ENCODE results near the gene C20orf204.

The C20orf204 gene

GRCh38 chr20:64070244-64070993 lies 34.4 kb downstream of the C20orf204 start:
- no peak for DNase-seq
- H3K79me2 ChIP-seq (ENCODE audit: control insufficient read depth, insufficient read depth, low read length) = no peaks in the 10 kb centered on the region
- H2BK5ac ChIP-seq (ENCODE audit: low read length) = no peak overlapping the region
- H3K18ac ChIP-seq (ENCODE audit: low read length) = no peak overlapping the region
- H3K27ac ChIP-seq (ENCODE audit: low read depth, low read length) = no peak overlapping the region
- H3K36me3 ChIP-seq (ENCODE audit: control insufficient read depth, insufficient read depth, low read length) = no peaks in the 10 kb centered on the region
- no peak overlapping the region for H4K8ac ChIP-seq (ENCODE audit: low read depth, low read length)
- WGBS (ENCODE audit: extremely low coverage, insufficient coverage, low lambda C conversion rate) = no CpG with 5 or more reads among the region's 31 CpGs
- H3K23ac ChIP-seq (ENCODE audit: low read length) = no peak overlapping the region
- H2BK15ac ChIP-seq (replicated peaks; ENCODE audit: low read depth) = no peak overlapping the region
- H3K27me3 ChIP-seq (ENCODE audit: insufficient read depth, low read length, poor library complexity) = no peaks in the 10 kb centered on the region
- H2BK120ac ChIP-seq (ENCODE audit: low read depth, low read length) = no peak overlapping the region
- no peaks in the 10 kb centered on the region for H3K4me1 ChIP-seq (ENCODE audit: control insufficient read depth, low read depth, low read length)
- H3K9ac ChIP-seq (ENCODE audit: low read length) = no peak overlapping the region
- H3K4me2 ChIP-seq (ENCODE audit: low read length) = no peak overlapping the region
- H3K56ac ChIP-seq (ENCODE audit: low read length) = no peak overlapping the region
- H3K4ac ChIP-seq (ENCODE audit: low read depth, low read length) = no peak overlapping the region
- no peak overlapping the region for H4K5ac ChIP-seq (ENCODE audit: low read length)
- no peak overlapping the region for H2AK5ac ChIP-seq (ENCODE audit: low read length)
- H3K79me1 ChIP-seq (ENCODE audit: low read length) = no peaks in the 10 kb centered on the region
- H3K4me3 ChIP-seq (ENCODE audit: low read length) = no peak overlapping the region

GRCh38 chr20:64071341-64072332 lies 35.7 kb downstream of the C20orf204 start:
- Histone ChIP-seq H3K79me1 (ENCODE audit: low read length) (no peaks in the 10 kb centered on the region), H3K36me3 (ENCODE audit: control insufficient read depth, insufficient read depth, low read length) (no peaks in the 10 kb centered on the region), H3K4ac (ENCODE audit: low read depth, low read length) (no peak overlapping the region), H3K23ac (ENCODE audit: low read length) (no peak overlapping the region), H4K8ac (ENCODE audit: low read depth, low read length) (no peak overlapping the region), H3K4me3 (ENCODE audit: low read length) (no peak overlapping the region), H3K4me2 (ENCODE audit: low read length) (no peak overlapping the region), H2BK15ac (replicated peaks; ENCODE audit: low read depth) (no peak overlapping the region), H3K27me3 (ENCODE audit: insufficient read depth, low read length, poor library complexity) (no peaks in the 10 kb centered on the region), H2BK5ac (ENCODE audit: low read length) (no peak overlapping the region), H4K5ac (ENCODE audit: low read length) (no peak overlapping the region), H2BK120ac (ENCODE audit: low read depth, low read length) (no peak overlapping the region), H3K4me1 (ENCODE audit: control insufficient read depth, low read depth, low read length) (no peaks in the 10 kb centered on the region), H3K56ac (ENCODE audit: low read length) (no peak overlapping the region), H3K79me2 (ENCODE audit: control insufficient read depth, insufficient read depth, low read length) (no peaks in the 10 kb centered on the region), H3K27ac (ENCODE audit: low read depth, low read length) (no peak overlapping the region), H2AK5ac (ENCODE audit: low read length) (no peak overlapping the region), H3K18ac (ENCODE audit: low read length) (no peak overlapping the region), H3K9ac (ENCODE audit: low read length) (no peak overlapping the region)
- DNase-seq = no peak
- WGBS (ENCODE audit: extremely low coverage, insufficient coverage, low lambda C conversion rate) = no CpG with 5 or more reads among the region's 30 CpGs

- no peak overlapping the region for H3K27ac ChIP-seq (ENCODE audit: low read depth, low read length)
- H3K4me3 ChIP-seq (ENCODE audit: low read length) = no peak overlapping the region
- H2BK5ac ChIP-seq (ENCODE audit: low read length) = no peak overlapping the region
- H3K79me2 ChIP-seq (ENCODE audit: control insufficient read depth, insufficient read depth, low read length) = no peaks in the 10 kb centered on the region
- H3K56ac ChIP-seq (ENCODE audit: low read length) = no peak overlapping the region
- H3K4me1 ChIP-seq (ENCODE audit: control insufficient read depth, low read depth, low read length) = no peaks in the 10 kb centered on the region
- no peaks in the 10 kb centered on the region for H3K36me3 ChIP-seq (ENCODE audit: control insufficient read depth, insufficient read depth, low read length)
- no peaks in the 10 kb centered on the region for H3K79me1 ChIP-seq (ENCODE audit: low read length)
- no peak overlapping the region for H2AK5ac ChIP-seq (ENCODE audit: low read length)
- H3K27me3 ChIP-seq (ENCODE audit: insufficient read depth, low read length, poor library complexity) = no peaks in the 10 kb centered on the region
- no peak overlapping the region for H3K4me2 ChIP-seq (ENCODE audit: low read length)
- no peak overlapping the region for H4K5ac ChIP-seq (ENCODE audit: low read length)
- H3K18ac ChIP-seq (ENCODE audit: low read length) = no peak overlapping the region
- no peak overlapping the region for H4K8ac ChIP-seq (ENCODE audit: low read depth, low read length)
- H3K9ac ChIP-seq (ENCODE audit: low read length) = no peak overlapping the region
- no peak overlapping the region for H3K4ac ChIP-seq (ENCODE audit: low read depth, low read length)
- H2BK15ac ChIP-seq (replicated peaks; ENCODE audit: low read depth) = no peak overlapping the region
- WGBS (ENCODE audit: extremely low coverage, insufficient coverage, low lambda C conversion rate) = no CpG with 5 or more reads among the region's 14 CpGs
- H3K23ac ChIP-seq (ENCODE audit: low read length) = no peak overlapping the region
- no peak for DNase-seq
- H2BK120ac ChIP-seq (ENCODE audit: low read depth, low read length) = no peak overlapping the region
These were observed 36.6 kb downstream of the C20orf204 start for GRCh38 chr20:64072498-64073063.

GRCh38 chr20:64073476-64074183 lies 37.6 kb downstream of the C20orf204 start:
- no peak overlapping the region for H2BK120ac ChIP-seq (ENCODE audit: low read depth, low read length)
- no peak overlapping the region for H3K4ac ChIP-seq (ENCODE audit: low read depth, low read length)
- no peak overlapping the region for H3K18ac ChIP-seq (ENCODE audit: low read length)
- no peak for DNase-seq
- H2BK5ac ChIP-seq (ENCODE audit: low read length) = no peak overlapping the region
- H3K4me2 ChIP-seq (ENCODE audit: low read length) = no peak overlapping the region
- no peak overlapping the region for H3K27ac ChIP-seq (ENCODE audit: low read depth, low read length)
- H3K4me3 ChIP-seq (ENCODE audit: low read length) = no peak overlapping the region
- no peak overlapping the region for H3K56ac ChIP-seq (ENCODE audit: low read length)
- H3K79me2 ChIP-seq (ENCODE audit: control insufficient read depth, insufficient read depth, low read length) = no peaks in the 10 kb centered on the region
- H2AK5ac ChIP-seq (ENCODE audit: low read length) = no peak overlapping the region
- no peak overlapping the region for H4K8ac ChIP-seq (ENCODE audit: low read depth, low read length)
- H3K9ac ChIP-seq (ENCODE audit: low read length) = no peak overlapping the region
- H3K27me3 ChIP-seq (ENCODE audit: insufficient read depth, low read length, poor library complexity) = no peaks in the 10 kb centered on the region
- H3K23ac ChIP-seq (ENCODE audit: low read length) = no peak overlapping the region
- no peaks in the 10 kb centered on the region for H3K36me3 ChIP-seq (ENCODE audit: control insufficient read depth, insufficient read depth, low read length)
- H3K4me1 ChIP-seq (ENCODE audit: control insufficient read depth, low read depth, low read length) = no peaks in the 10 kb centered on the region
- no peak overlapping the region for H2BK15ac ChIP-seq (replicated peaks; ENCODE audit: low read depth)
- WGBS (ENCODE audit: extremely low coverage, insufficient coverage, low lambda C conversion rate) = no CpG with 5 or more reads among the region's 37 CpGs
- H4K5ac ChIP-seq (ENCODE audit: low read length) = no peak overlapping the region
- no peaks in the 10 kb centered on the region for H3K79me1 ChIP-seq (ENCODE audit: low read length)

GRCh38 chr20:64074184-64074789 lies 38.3 kb downstream of the C20orf204 start:
- H2BK15ac ChIP-seq (replicated peaks; ENCODE audit: low read depth) = no peak overlapping the region
- H3K27ac ChIP-seq (ENCODE audit: low read depth, low read length) = no peak overlapping the region
- no peak overlapping the region for H2AK5ac ChIP-seq (ENCODE audit: low read length)
- H3K9ac ChIP-seq (ENCODE audit: low read length) = no peak overlapping the region
- no peak overlapping the region for H3K4ac ChIP-seq (ENCODE audit: low read depth, low read length)
- no peaks in the 10 kb centered on the region for H3K4me1 ChIP-seq (ENCODE audit: control insufficient read depth, low read depth, low read length)
- H2BK5ac ChIP-seq (ENCODE audit: low read length) = no peak overlapping the region
- H3K79me2 ChIP-seq (ENCODE audit: control insufficient read depth, insufficient read depth, low read length) = no peaks in the 10 kb centered on the region
- H3K23ac ChIP-seq (ENCODE audit: low read length) = no peak overlapping the region
- H3K79me1 ChIP-seq (ENCODE audit: low read length) = no peaks in the 10 kb centered on the region
- H3K27me3 ChIP-seq (ENCODE audit: insufficient read depth, low read length, poor library complexity) = no peaks in the 10 kb centered on the region
- no peak overlapping the region for H4K5ac ChIP-seq (ENCODE audit: low read length)
- H3K56ac ChIP-seq (ENCODE audit: low read length) = no peak overlapping the region
- H3K18ac ChIP-seq (ENCODE audit: low read length) = no peak overlapping the region
- DNase-seq = no peak
- no peak overlapping the region for H3K4me2 ChIP-seq (ENCODE audit: low read length)
- no peak overlapping the region for H2BK120ac ChIP-seq (ENCODE audit: low read depth, low read length)
- H3K36me3 ChIP-seq (ENCODE audit: control insufficient read depth, insufficient read depth, low read length) = no peaks in the 10 kb centered on the region
- no peak overlapping the region for H3K4me3 ChIP-seq (ENCODE audit: low read length)
- WGBS (ENCODE audit: extremely low coverage, insufficient coverage, low lambda C conversion rate) = no CpG with 5 or more reads among the region's 28 CpGs
- H4K8ac ChIP-seq (ENCODE audit: low read depth, low read length) = no peak overlapping the region

Measured in mesendoderm (in vitro differentiated cells).